Transverse colon (tissue), 4 donors: ENCODE data around the gene RETN. TPM values are rescaled to one million over a fixed set of nuclear protein-coding genes. Genes with fewer than 3 reads are reported as not detected.

Experiments
- DNase-seq: peaks from one replicate; pipeline ENCODE4 v3.0.0-alpha.2; 2019
- H3K27ac ChIP-seq, 4 donors: fragments of 200-600 bp; sonication (generic); 2 replicates each; pipeline ENCODE4 v1.5.1; 2016 to 2018; ENCODE audit warnings: inconsistent platforms in 4 of 4
- H3K27me3 ChIP-seq: fragments of 200-600 bp; sonication (generic); 2 replicates; pipeline ENCODE4 v1.5.1; 2017; ENCODE audit warnings: inconsistent platforms
- H3K36me3 ChIP-seq, 4 donors: fragments of 200-600 bp; sonication (generic); 2 replicates each; pipeline ENCODE4 v1.5.1; 2017 to 2019; ENCODE audit warnings: inconsistent platforms in 4 of 4
- H3K4me1 ChIP-seq, 4 donors: fragments of 200-600 bp; sonication (generic); 2 replicates each; pipeline ENCODE4 v1.5.1; 2017 to 2020; ENCODE audit warnings: inconsistent platforms in 4 of 4
- H3K4me3 ChIP-seq, 4 donors: fragments of 200-600 bp; sonication (generic); 1 replicate in 1 of 4; 2 replicates in 3 of 4; pipeline versions ENCODE4 v1.5.1 to v1.6.1; 2017 to 2019; ENCODE audit warnings: inconsistent platforms in 4 of 4
- H3K9me3 ChIP-seq, 2 donors: fragments of 200-600 bp; sonication (generic); 2 replicates each; pipeline ENCODE4 v1.5.1; 2017 to 2019; ENCODE audit warnings: inconsistent platforms in 2 of 2
- EP300 ChIP-seq: sonication (generic); formaldehyde crosslinking; IDR thresholded peaks from one replicate; pipeline ENCODE4 v1.6.1; 2017; ENCODE audit warnings: antibody characterized with exemption, low read depth
- POLR2A ChIP-seq: fragments of 450-650 bp; IDR thresholded peaks from one replicate; pipeline ENCODE4 v1.6.1; 2016; ENCODE audit warnings: antibody characterized with exemption, mild to moderate bottlenecking, moderate library complexity
- POLR2AphosphoS5 ChIP-seq, 3 donors: sonication (generic); formaldehyde crosslinking; IDR thresholded peaks; one replicate each; pipeline ENCODE4 v1.6.1; 2016; ENCODE audit warnings: antibody characterized with exemption in 3 of 3
- WGBS, 2 donors: methylation state at CpG; one replicate each; pipeline ENCODE4 v1.1.5; 2018; ENCODE audit warnings: low coverage in 1 of 2; 5-methylcytosine and 5-hydroxymethylcytosine counted together
- in situ Hi-C, 4 donors: fragments of 200-750 bp; cut with MboI; loops; one replicate each; pipeline versions ENCODE4 v1.15.0 to v1.15.1; 2017; ENCODE audit warnings: low sequenced_read_pairs in 3 of 4, low pct_ligation_motif_present in 1 of 4, low pct_unique_long_range_greater_than_20kb in 1 of 4
- intact Hi-C: fragments of 100-400 bp; cut with DNase I; formaldehyde crosslinking; loops from one replicate; pipeline ENCODE4 v1.15.1; 2023; ENCODE audit warnings: low total_unique reads
- total RNA-seq, 4 donors: library from RNA; depleted of rRNA; stranded (reverse); fragments of >200 nt; gene quantifications; one replicate each; pipeline ENCODE4 v1.1.0, GENCODE V29; 2016
- TF ChIP-seq, protein P1 (sequence below), 5 experiments: fragments of 200-600 bp in 3 of 5; fragments of 450-650 bp in 2 of 5; sonication (generic) in 3 of 5; IDR thresholded peaks; 1 replicate in 2 of 5; 2 replicates in 3 of 5; pipeline ENCODE4 v1.5.1; 2016 to 2017; ENCODE audit warnings: antibody characterized with exemption in 5 of 5, inconsistent platforms in 3 of 5, mild to moderate bottlenecking in 2 of 5, moderate library complexity in 1 of 5

Gene RETN
- total RNA-seq, 4 donors from 2014 or later: not detected

DNA sequence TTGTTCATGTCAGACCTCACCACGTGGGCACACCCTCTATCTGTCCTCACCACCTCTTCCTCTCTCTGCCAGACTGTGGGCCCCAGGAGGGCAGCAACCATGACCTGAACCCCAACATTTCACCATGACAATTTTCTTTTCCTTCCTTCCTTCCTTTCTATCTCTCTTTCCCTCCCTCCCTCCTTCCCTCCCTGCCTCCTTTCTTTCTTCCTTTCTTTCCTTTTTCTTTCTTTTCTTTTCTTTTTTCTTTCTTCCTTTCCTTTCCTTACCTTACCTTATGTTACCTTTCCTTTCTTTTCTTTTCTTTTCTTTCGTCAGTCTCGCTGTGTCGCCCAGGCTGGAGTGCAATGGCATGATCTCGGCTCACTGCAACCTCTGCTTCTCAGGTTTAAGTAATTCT, 41.8 kb downstream of the RETN start:
- in situ Hi-C loops: no loop called here
- Histone ChIP-seq H3K27ac (no peak overlapping the region), H3K9me3 (no peaks in the 10 kb centered on the region), H3K36me3 (no peaks in the 10 kb centered on the region), H3K27me3 (no peaks in the 10 kb centered on the region), H3K4me1 (no peaks in the 10 kb centered on the region), H3K4me3 (no peak overlapping the region)
- no peak for TF ChIP-seq POLR2A
- TF ChIP-seq, protein P1, sequence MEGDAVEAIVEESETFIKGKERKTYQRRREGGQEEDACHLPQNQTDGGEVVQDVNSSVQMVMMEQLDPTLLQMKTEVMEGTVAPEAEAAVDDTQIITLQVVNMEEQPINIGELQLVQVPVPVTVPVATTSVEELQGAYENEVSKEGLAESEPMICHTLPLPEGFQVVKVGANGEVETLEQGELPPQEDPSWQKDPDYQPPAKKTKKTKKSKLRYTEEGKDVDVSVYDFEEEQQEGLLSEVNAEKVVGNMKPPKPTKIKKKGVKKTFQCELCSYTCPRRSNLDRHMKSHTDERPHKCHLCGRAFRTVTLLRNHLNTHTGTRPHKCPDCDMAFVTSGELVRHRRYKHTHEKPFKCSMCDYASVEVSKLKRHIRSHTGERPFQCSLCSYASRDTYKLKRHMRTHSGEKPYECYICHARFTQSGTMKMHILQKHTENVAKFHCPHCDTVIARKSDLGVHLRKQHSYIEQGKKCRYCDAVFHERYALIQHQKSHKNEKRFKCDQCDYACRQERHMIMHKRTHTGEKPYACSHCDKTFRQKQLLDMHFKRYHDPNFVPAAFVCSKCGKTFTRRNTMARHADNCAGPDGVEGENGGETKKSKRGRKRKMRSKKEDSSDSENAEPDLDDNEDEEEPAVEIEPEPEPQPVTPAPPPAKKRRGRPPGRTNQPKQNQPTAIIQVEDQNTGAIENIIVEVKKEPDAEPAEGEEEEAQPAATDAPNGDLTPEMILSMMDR (IDR thresholded peaks at IDR 0.05): no peak
- no peak for TF ChIP-seq POLR2AphosphoS5 (IDR thresholded peaks at IDR 0.05)
- no peak for DNase-seq
- intact Hi-C loops: no loop called here
- 75 to 81% methylated on average over 5 of the region's 5 CpGs for WGBS, 2 donors

DNA sequence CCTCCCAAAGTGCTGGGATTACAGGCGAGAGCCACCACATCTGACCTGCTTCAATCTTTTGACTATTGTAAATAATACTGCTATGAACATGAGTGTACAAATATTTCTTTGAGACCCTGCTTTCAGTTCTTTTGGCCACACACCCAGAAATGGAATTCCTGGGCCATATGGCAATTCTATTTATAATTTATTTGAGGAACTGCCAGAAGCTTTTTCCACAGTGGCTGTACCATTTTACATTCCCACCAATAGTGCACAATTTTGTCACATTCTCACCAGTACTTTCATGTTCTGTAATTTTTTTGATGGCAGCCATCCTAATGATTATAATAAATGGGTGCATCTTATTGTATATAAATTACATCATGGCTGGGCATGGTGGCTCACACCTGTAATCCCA, 46.8 kb downstream of the RETN start:
- DNase-seq: no peak
- no peak for TF ChIP-seq POLR2AphosphoS5 (IDR thresholded peaks at IDR 0.05)
- no peak for TF ChIP-seq POLR2A
- TF ChIP-seq, protein P1 (IDR thresholded peaks at IDR 0.05): no peak
- no peak for TF ChIP-seq EP300
- Histone ChIP-seq H3K27me3 (no peaks in the 10 kb centered on the region), H3K27ac (no peak overlapping the region), H3K4me1 (no peaks in the 10 kb centered on the region), H3K4me3 (no peak overlapping the region), H3K36me3 (no peaks in the 10 kb centered on the region), H3K9me3 (no peaks in the 10 kb centered on the region)
- WGBS, 2 donors: 20 to 79% methylated on average over 1 of the region's 1 CpG
- in situ Hi-C loops (no loop called here), intact Hi-C loops (no loop called here)

DNA sequence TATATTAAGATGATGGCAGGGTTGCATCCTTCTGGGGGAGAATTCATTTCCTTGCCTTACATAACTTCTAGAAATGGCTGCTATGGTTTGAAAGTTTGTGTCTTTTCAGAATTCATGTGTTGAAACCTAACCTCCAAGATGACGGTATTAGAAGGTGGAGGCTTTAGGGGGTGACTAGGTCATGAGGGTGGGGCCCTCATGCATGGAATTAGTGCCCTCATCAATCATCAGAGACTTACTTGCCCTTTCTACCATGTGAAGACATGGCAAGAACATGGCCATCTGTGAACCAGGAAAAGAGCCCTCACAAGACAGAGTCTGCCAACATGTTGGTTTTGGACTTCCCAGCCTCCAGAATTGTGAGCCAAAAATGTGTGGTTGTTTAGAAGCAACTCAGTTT, 47.9 kb downstream of the RETN start:
- TF ChIP-seq POLR2AphosphoS5 (IDR thresholded peaks at IDR 0.05) (no peak), POLR2A (no peak), EP300 (no peak)
- TF ChIP-seq, protein P1 (IDR thresholded peaks at IDR 0.05): no peak
- Histone ChIP-seq H3K27ac (no peak overlapping the region), H3K27me3 (no peaks in the 10 kb centered on the region), H3K4me3 (no peak overlapping the region), H3K36me3 (no peaks in the 10 kb centered on the region), H3K9me3 (no peaks in the 10 kb centered on the region), H3K4me1 (no peaks in the 10 kb centered on the region)
- no peak for DNase-seq
- WGBS, 2 donors: 67 to 88% methylated on average over 1 of the region's 1 CpG
- intact Hi-C loops (no loop called here), in situ Hi-C loops (no loop called here)

DNA sequence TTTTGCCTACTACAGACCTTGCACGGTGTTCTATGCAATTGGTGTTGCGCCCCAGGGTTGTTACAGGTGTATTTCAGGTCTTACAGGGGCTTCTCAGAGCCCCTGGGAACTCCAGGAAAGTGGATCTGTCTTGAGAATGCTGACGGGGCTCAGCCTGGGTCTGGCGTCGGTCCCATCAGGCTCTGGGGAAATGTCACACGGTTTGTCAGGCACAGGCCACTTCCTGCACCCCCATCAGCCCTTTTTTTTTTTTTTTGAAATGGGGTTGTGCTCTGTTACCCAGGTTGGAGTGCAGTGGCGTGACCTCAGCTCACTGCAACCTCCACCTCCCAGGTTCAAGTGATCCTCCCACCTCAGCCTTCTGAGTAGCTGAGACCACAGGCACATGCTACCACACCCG, 49.8 kb downstream of the RETN start:
- WGBS, 2 donors: 56% methylated on average over 8 of the region's 8 CpGs; no CpG with 5 or more reads in 1 of the 2 donors
- TF ChIP-seq POLR2A (no peak), EP300 (no peak), POLR2AphosphoS5 (IDR thresholded peaks at IDR 0.05) (no peak)
- TF ChIP-seq, protein P1 (IDR thresholded peaks at IDR 0.05): no peak
- Histone ChIP-seq H3K27me3 (no peaks in the 10 kb centered on the region), H3K4me3 (no peak overlapping the region), H3K4me1 (no peaks in the 10 kb centered on the region), H3K9me3 (no peaks in the 10 kb centered on the region), H3K27ac (no peak overlapping the region), H3K36me3 (no peaks in the 10 kb centered on the region)
- intact Hi-C loops (no loop called here), in situ Hi-C loops (no loop called here)
- DNase-seq: peak; percentile 24

Other genes with a start within 250 kb of the RETN start
- 10 to 100 TPM in 1 of 4 donors, 1 to 10 TPM in 3; 2.2 to 14.5 (median 8.9) TPM for gene PEX11G, start 180.0 kb upstream of the RETN start, total RNA-seq
- 10 to 100 TPM; 50.2 to 72.7 (median 69.1) TPM for gene ZNF358, start 152.9 kb upstream of the RETN start, total RNA-seq
- gene MCOLN1, start 146.4 kb upstream of the RETN start, total RNA-seq: 10 to 100 TPM; 14.7 to 93.1 (median 23.9) TPM
- gene PNPLA6, start 133.3 kb upstream of the RETN start, total RNA-seq: 100 to 1,000 TPM; 115 to 435 (median 147) TPM
- 100 to 1,000 TPM in 1 of 4 donors, 10 to 100 TPM in 3; 36.2 to 114 (median 61.6) TPM for gene CAMSAP3, start 73.2 kb upstream of the RETN start, total RNA-seq
- gene XAB2, start 39.5 kb upstream of the RETN start, total RNA-seq: 100 to 1,000 TPM in 1 of 4 donors, 10 to 100 TPM in 3; 27.8 to 123 (median 57.3) TPM
- gene PET100, start 39.3 kb upstream of the RETN start, total RNA-seq: 10 to 100 TPM in 2 of 4 donors, not detected in 2; 16.4 to 48.0 TPM
- 10 to 100 TPM in 1 of 4 donors, 1 to 10 TPM in 1, not detected in 2; 4.1 to 14.2 TPM for gene PCP2, start 35.3 kb upstream of the RETN start, total RNA-seq
- 100 to 1,000 TPM; 132 to 303 (median 205) TPM for gene STXBP2, start 31.9 kb upstream of the RETN start, total RNA-seq
- under 1 TPM in 1 of 4 donors, not detected in 3; 0.41 TPM for gene MCEMP1, start 8.0 kb downstream of the RETN start, total RNA-seq
- 10 to 100 TPM; 15.1 to 63.5 (median 34.4) TPM for gene TRAPPC5, start 11.8 kb downstream of the RETN start, total RNA-seq
- gene FCER2, start 33.1 kb downstream of the RETN start, total RNA-seq: 10 to 100 TPM in 1 of 4 donors, 1 to 10 TPM in 1, under 1 TPM in 1, not detected in 1; 0.27 to 10.1 (median 4.3) TPM
- 1 to 10 TPM in 1 of 4 donors, under 1 TPM in 1, not detected in 2; 0.55 to 1.1 TPM for gene CLEC4G, start 63.1 kb downstream of the RETN start, total RNA-seq
- gene CD209, start 78.5 kb downstream of the RETN start, total RNA-seq: 1 to 10 TPM in 3 of 4 donors, under 1 TPM in 1; 1.00 to 9.4 (median 4.4) TPM
- gene CLEC4M, start 94.2 kb downstream of the RETN start, total RNA-seq: under 1 TPM in 1 of 4 donors, not detected in 3; 0.16 TPM
- gene EVI5L, start 161.2 kb downstream of the RETN start, total RNA-seq: 10 to 100 TPM in 3 of 4 donors, 1 to 10 TPM in 1; 8.5 to 65.8 (median 15.0) TPM
- gene PRR36, start 205.3 kb downstream of the RETN start, total RNA-seq: under 1 TPM in 1 of 4 donors, not detected in 3; 0.16 TPM
- 1 to 10 TPM in 1 of 4 donors, under 1 TPM in 1, not detected in 2; 0.79 to 1.5 TPM for gene LRRC8E, start 219.5 kb downstream of the RETN start, total RNA-seq
- gene MAP2K7, start 234.8 kb downstream of the RETN start, total RNA-seq: 100 to 1,000 TPM in 1 of 4 donors, 10 to 100 TPM in 3; 11.9 to 125 (median 20.9) TPM
- gene TGFBR3L, start 245.8 kb downstream of the RETN start, total RNA-seq: 1 to 10 TPM in 1 of 4 donors, not detected in 3; 1.4 TPM